Measurements from ENCODE around the gene DNAJC3.
"Not testable (repeated sequence)": the region's sequence is repeated elsewhere in the genome, so short reads cannot be mapped to it uniquely, and the experiment has no call there.

The DNAJC3 gene

DNA sequence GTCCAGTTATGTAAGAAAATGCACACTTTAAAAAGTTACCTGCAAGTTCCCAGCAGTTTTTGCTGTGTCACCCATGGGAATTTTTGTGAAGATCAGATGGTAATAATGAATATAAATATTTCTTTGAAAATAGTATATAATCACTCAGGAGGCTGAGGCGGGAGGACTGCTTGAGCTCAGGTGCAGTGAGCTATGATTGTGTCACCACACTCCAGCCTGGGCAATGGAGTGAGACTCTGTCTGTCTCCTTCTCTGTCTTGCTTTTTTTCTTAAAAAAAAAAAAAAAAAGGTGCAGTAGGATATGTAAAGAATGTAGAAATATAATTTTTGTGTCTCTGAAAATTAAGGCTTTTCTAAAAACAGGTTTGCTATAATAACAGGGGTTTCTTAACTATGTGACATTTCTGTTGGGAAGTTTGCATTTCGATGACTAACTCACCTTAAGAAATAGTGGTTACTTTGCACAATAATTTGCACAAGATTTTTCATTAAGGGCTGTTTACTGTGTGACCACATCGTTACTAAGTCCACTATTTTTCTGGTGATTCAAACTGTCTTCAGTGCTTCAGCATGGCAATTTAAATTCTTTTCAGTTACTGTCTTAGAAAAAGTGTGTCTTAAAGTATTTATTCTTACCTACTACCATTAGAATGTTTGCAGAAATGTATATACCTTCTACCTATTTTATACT lies 37.3 kb downstream of the DNAJC3 start:
- DNase-seq (ENCODE audit: low read depth): peak; percentile 96

DNA sequence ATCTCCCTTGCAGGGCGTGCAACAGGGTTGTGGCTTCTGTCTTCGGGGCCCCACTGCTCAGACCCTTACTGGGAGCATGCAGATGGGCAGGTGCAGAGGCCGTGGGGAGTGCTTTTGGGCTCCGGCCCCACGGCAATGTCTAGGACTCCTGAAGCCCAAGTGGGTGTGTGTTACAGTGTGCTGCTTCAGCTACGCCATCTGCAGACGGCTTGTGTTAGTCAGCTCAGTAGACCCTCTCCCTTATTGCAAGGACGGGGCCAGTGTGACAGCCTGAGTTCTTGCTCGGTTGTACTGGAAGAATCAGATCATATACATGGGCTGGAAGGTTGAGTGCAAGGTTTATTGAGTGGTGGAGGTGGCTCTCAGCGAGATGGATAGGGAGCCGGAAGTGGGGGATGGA lies 39.3 kb downstream of the DNAJC3 start:
- DNase-seq (ENCODE audit: low read depth): no peak

- DNase-seq (ENCODE audit: low read depth): no peak
Measured at GRCh38 chr13:95722241-95722640, 45.3 kb downstream of the DNAJC3 start.

GRCh38 chr13:95723438-95723837 lies 46.5 kb downstream of the DNAJC3 start:
- DNase-seq (ENCODE audit: low read depth): peak; percentile 68

GRCh38 chr13:95724252-95724651 lies 47.3 kb downstream of the DNAJC3 start:
- peak; percentile 13 for DNase-seq (ENCODE audit: low read depth)

- DNase-seq (ENCODE audit: low read depth): no peak
Measured at GRCh38 chr13:95726876-95727275, 49.9 kb downstream of the DNAJC3 start.

- no peak for DNase-seq (ENCODE audit: low read depth)
Measured at GRCh38 chr13:95728957-95729356, 52.0 kb downstream of the DNAJC3 start.

DNA sequence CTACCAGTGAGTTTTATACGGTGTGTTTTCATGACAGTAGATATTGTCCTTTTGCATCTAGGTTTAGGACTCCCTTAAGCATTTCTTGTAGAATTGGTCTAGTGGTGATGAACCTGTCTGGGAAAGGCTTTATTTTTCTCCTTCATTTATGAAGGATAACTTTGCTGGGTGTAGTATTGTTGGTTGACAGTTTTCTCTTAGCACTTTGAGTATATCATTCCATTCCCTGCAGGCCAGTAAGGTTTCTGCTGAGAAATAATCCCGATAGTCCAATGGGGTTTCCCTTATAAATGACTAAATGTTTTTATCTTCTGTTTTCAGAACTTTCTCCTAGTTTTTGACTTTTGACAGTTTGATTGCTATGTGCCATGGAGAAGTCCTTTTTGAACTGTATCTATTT lies 57.2 kb downstream of the DNAJC3 start:
- DNase-seq (ENCODE audit: low read depth): peak; percentile 24

DNA sequence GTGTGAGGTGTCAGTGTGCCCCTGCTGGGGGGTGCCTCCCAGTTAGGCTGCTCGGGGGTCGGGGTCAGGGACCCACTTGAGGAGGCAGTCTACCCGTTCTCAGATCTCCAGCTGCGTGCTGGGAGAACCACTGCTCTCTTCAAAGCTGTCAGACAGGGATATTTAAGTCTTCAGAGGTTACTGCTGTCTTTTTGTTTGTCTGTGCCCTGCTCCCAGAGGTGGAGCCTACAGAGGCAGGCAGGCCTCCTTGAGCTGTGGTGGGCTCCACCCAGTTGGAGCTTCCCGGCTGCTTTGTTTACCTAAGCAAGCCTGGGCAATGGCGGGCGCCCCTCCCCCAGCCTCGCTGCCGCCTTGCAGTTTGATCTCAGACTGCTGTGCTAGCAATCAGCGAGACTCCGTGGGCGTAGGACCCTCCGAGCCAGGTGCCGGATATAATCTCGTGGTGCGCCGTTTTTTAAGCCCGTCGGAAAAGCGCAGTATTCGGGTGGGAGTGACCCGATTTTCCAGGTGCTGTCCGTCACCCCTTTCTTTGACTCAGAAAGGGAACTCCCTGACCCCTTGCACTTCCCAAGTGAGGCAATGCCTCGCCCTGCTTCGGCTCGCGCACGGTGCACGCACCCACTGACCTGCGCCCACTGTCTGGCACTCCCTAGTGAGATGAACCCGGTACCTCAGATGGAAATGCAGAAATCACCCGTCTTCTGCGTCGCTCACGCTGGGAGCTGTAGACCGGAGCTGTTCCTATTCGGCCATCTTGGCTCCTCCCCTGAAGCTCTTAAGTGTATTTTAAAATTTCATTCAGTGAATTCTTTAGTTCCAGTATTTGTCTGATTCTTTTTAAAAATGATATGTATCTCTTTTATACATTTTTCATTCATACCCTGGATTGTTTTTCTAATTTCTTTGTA lies 63.4 kb downstream of the DNAJC3 start:
- not testable (repeated sequence) for DNase-seq (ENCODE audit: low read depth)

DNA sequence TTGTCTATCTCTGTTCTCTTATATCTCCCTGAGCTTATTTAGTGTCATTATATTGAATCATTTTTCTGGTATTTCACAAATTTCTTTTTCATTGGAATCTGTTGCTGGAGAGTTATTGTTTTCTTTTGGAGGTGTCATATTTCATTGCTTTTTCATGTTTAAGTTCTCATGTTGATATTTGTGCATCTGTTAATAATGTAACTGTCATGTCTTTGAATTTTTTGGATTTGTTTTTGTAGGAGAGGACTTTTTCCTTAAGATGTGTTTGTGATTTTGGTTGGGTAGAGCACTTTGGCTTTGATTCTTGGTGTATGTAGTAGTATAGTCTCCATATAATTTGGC lies 64.0 kb downstream of the DNAJC3 start:
- no peak for DNase-seq (ENCODE audit: low read depth)

- no peak for DNase-seq (ENCODE audit: low read depth)
Measured at GRCh38 chr13:95741584-95742563, 64.9 kb downstream of the DNAJC3 start.

DNA sequence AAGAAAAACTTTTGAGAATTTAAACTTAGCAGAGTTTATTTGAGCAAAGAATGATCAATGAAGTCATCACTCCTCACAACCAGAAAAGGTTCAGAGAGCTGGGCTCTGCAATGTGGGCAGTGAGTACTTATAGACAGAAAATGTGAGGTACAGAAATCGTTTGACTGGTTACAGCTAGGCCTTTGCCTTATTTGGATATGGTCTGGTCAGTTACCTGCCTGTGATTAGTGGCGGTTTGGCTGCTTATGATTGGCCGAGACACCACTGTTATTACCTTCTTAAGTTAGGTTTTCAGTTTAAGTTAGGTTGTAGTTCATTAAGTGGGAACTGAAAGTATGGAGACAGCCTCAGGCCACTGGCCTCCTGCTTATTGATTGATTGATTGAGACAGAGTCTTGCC lies 66.3 kb downstream of the DNAJC3 start:
- no peak for DNase-seq (ENCODE audit: low read depth)

GRCh38 chr13:95745289-95745688 lies 68.3 kb downstream of the DNAJC3 start:
- DNase-seq (ENCODE audit: low read depth): no peak

GRCh38 chr13:95745752-95746151 lies 68.8 kb downstream of the DNAJC3 start:
- DNase-seq (ENCODE audit: low read depth): peak; percentile 20

- no peak for DNase-seq (ENCODE audit: low read depth)
Measured at GRCh38 chr13:95749545-95749944, 72.6 kb downstream of the DNAJC3 start.

- no peak for DNase-seq (ENCODE audit: low read depth)
Measured at GRCh38 chr13:95752677-95753076, 75.7 kb downstream of the DNAJC3 start.

DNA sequence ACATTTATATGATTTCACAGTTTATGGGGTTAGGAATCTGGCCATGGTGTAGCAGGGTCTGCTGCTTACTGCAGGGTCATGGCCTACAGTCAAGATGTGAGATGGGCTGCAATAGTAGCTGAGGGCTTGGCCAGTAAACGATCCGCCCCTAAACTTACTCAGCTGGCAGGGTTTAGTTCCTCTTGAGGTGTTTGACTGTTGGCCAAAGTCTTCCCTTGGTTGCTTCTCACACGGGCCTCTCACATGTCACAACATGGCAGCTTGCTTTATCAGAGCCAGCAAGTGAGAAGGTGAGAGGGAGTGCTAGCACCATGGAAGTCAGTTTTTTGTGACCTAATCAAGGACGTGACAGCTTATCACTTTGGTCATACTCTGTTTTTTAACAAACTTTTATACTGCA lies 77.1 kb downstream of the DNAJC3 start:
- no peak for DNase-seq (ENCODE audit: low read depth)

- peak; percentile 8 for DNase-seq (ENCODE audit: low read depth)
Measured at GRCh38 chr13:95756072-95756471, 79.1 kb downstream of the DNAJC3 start.

- DNase-seq (ENCODE audit: low read depth): not testable (repeated sequence)
Measured at GRCh38 chr13:95762626-95763025, 85.7 kb downstream of the DNAJC3 start.

- DNase-seq (ENCODE audit: low read depth): no peak
Measured at GRCh38 chr13:95763601-95764000, 86.7 kb downstream of the DNAJC3 start.

- DNase-seq (ENCODE audit: low read depth): no peak
Measured at GRCh38 chr13:95771905-95772304, 95.0 kb downstream of the DNAJC3 start.

DNA sequence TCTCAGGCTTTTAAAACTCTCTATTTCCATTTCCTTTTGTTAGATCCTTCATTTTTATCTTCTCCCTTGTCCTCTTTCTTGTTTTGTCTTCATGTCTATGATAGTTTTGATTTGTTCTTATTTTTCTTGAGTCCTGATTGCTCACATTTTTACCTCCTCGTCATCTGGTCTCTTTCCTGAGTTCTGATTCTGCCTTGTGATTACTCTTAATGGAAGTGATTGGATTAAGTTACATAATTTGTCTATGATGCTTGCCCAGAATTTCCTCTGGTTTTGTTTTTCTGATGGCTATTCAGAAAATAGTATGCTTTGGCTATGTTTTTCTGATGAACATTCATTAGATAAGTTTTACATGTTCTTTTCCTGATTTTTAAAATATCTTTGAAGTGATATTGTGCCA lies 102.6 kb downstream of the DNAJC3 start:
- no peak for DNase-seq (ENCODE audit: low read depth)

Data from amniotic epithelial cell (primary cell).